Mesenchymal stem cell (in vitro differentiated cells and primary cell): ENCODE measurements around the gene ANKK1.

ENCODE experiments used
- DNase-seq: peaks from one replicate; pipeline ENCODE4 v3.0.0-alpha.2; 2013
- H2AFZ ChIP-seq: one replicate; pipeline ENCODE4 v1.6.1; 2013; ENCODE audit warnings: low read depth, mild to moderate bottlenecking, control low read depth, inconsistent platforms, low read length, moderate library complexity
- H2AK5ac ChIP-seq: 2 replicates; pipeline ENCODE4 v1.6.1; 2013; ENCODE audit warnings: low read length, moderate library complexity, mild to moderate bottlenecking, inconsistent platforms; ENCODE audit not compliant: severe bottlenecking
- H2BK120ac ChIP-seq: one replicate; pipeline ENCODE4 v1.6.1; 2013; ENCODE audit warnings: low read depth, mild to moderate bottlenecking, inconsistent platforms, low read length, moderate library complexity
- H2BK12ac ChIP-seq, 2 experiments: one replicate each; pipeline ENCODE4 v1.6.1; 2013; ENCODE audit warnings: inconsistent platforms in 2 of 2, low read length in 2 of 2, mild to moderate bottlenecking in 2 of 2, moderate library complexity in 2 of 2, control low read depth in 1 of 2
- H2BK15ac ChIP-seq: one replicate; pipeline ENCODE4 v1.6.1; 2013; ENCODE audit warnings: mild to moderate bottlenecking, low read depth, inconsistent platforms; ENCODE audit not compliant: poor library complexity, severe bottlenecking
- H2BK5ac ChIP-seq: 2 replicates; pipeline ENCODE4 v1.6.1; 2013; ENCODE audit warnings: low read depth, mild to moderate bottlenecking, low read length, control low read depth, inconsistent platforms; ENCODE audit not compliant: poor library complexity, severe bottlenecking
- H3K14ac ChIP-seq, 2 experiments: one replicate each; pipeline ENCODE4 v1.6.1; 2013; ENCODE audit warnings: inconsistent platforms in 2 of 2, low read length in 2 of 2, control low read depth in 1 of 2, mild to moderate bottlenecking in 1 of 2, moderate library complexity in 1 of 2
- H3K18ac ChIP-seq, 2 experiments: one replicate each; pipeline ENCODE4 v1.6.1; 2013; ENCODE audit warnings: inconsistent platforms in 2 of 2, low read length in 2 of 2, control low read depth in 1 of 2, low read depth in 1 of 2, mild to moderate bottlenecking in 1 of 2
- H3K23ac ChIP-seq, 2 experiments: one replicate each; pipeline ENCODE4 v1.6.1; 2013; ENCODE audit warnings: inconsistent platforms in 2 of 2, low read length in 2 of 2, mild to moderate bottlenecking in 2 of 2, moderate library complexity in 2 of 2, control low read depth in 1 of 2
- H3K27ac ChIP-seq: 2 replicates; pipeline ENCODE4 v1.5.1; 2013; ENCODE audit warnings: mild to moderate bottlenecking, moderate library complexity, low read length, control low read depth, inconsistent platforms; ENCODE audit not compliant: poor library complexity, severe bottlenecking
- H3K27me3 ChIP-seq, 2 experiments: 2 replicates each; pipeline versions ENCODE4 v1.6.1 to v1.7.0; 2013; ENCODE audit warnings: low read length in 2 of 2, mild to moderate bottlenecking in 2 of 2, moderate library complexity in 2 of 2, control low read depth in 1 of 2, inconsistent platforms in 1 of 2; ENCODE audit not compliant: control insufficient read depth in 1 of 2, insufficient read depth in 1 of 2
- H3K36me3 ChIP-seq, 2 experiments: 2 replicates each; pipeline versions ENCODE4 v1.6.1 to v1.7.0; 2013; ENCODE audit warnings: low read length in 2 of 2, control low read depth in 1 of 2, inconsistent platforms in 1 of 2, low read depth in 1 of 2, mild to moderate bottlenecking in 1 of 2; ENCODE audit not compliant: insufficient read depth in 2 of 2, control insufficient read depth in 1 of 2
- H3K4ac ChIP-seq, 2 experiments: one replicate each; pipeline ENCODE4 v1.6.1; 2013; ENCODE audit warnings: inconsistent platforms in 2 of 2, low read length in 2 of 2, mild to moderate bottlenecking in 2 of 2, moderate library complexity in 2 of 2, control low read depth in 1 of 2, low read depth in 1 of 2
- H3K4me1 ChIP-seq: 2 replicates; pipeline ENCODE4 v1.6.1; 2013; ENCODE audit warnings: low read depth, low read length, control low read depth; ENCODE audit not compliant: control insufficient read depth, insufficient read depth
- H3K4me2 ChIP-seq: 2 replicates; pipeline ENCODE4 v1.6.1; 2013; ENCODE audit warnings: low read length, mild to moderate bottlenecking, inconsistent platforms; ENCODE audit not compliant: poor library complexity, severe bottlenecking
- H3K4me3 ChIP-seq, 2 experiments: 2 replicates each; pipeline versions ENCODE4 v1.5.1 to v1.7.0; 2013; ENCODE audit warnings: low read length in 2 of 2, mild to moderate bottlenecking in 2 of 2, control low read depth in 1 of 2, low read depth in 1 of 2; ENCODE audit not compliant: insufficient read depth in 1 of 2
- H3K79me1 ChIP-seq: replicated peaks from 2 replicates; pipeline ENCODE4 v1.6.1; 2013; ENCODE audit warnings: mild to moderate bottlenecking, control low read depth, low read length, inconsistent platforms; ENCODE audit not compliant: poor library complexity, severe bottlenecking
- H3K9ac ChIP-seq: 2 replicates; pipeline ENCODE4 v1.7.0; 2013; ENCODE audit warnings: mild to moderate bottlenecking, low read length, moderate library complexity
- H3K9me3 ChIP-seq: 2 replicates; pipeline ENCODE4 v1.7.0; 2013; ENCODE audit warnings: mild to moderate bottlenecking, low read length; ENCODE audit not compliant: control insufficient read depth
- H4K8ac ChIP-seq: one replicate; pipeline ENCODE4 v1.6.1; 2013; ENCODE audit warnings: inconsistent platforms, mild to moderate bottlenecking, low read length, moderate library complexity
- H4K91ac ChIP-seq: one replicate; pipeline ENCODE4 v1.6.1; 2013; ENCODE audit warnings: mild to moderate bottlenecking, low read length, inconsistent platforms
- WGBS: methylation state at CpG from one replicate; pipeline ENCODE4 v1.1.7; 2013; ENCODE audit warnings: mixed read lengths; 5-methylcytosine and 5-hydroxymethylcytosine counted together

ANKK1 gene

GRCh38 chr11:113435190-113435968 is 47.8 kb downstream of the ANKK1 start:
- H3K4me3 ChIP-seq: no peak overlapping the region
- no peaks in the 10 kb centered on the region for H3K79me1 ChIP-seq
- no peak overlapping the region for H2AK5ac ChIP-seq
- no peak overlapping the region for H3K9ac ChIP-seq
- H2BK15ac ChIP-seq: no peak overlapping the region
- H3K23ac ChIP-seq: no peak overlapping the region
- H3K4me2 ChIP-seq: no peak overlapping the region
- 80% methylated on average over 8 of the region's 8 CpGs for WGBS
- H3K4me1 ChIP-seq: no peaks in the 10 kb centered on the region
- H3K27ac ChIP-seq: no peak overlapping the region
- H3K18ac ChIP-seq: no peak overlapping the region
- H4K8ac ChIP-seq: no peak overlapping the region
- H3K27me3 ChIP-seq: peaks cover 0 to 46% of the 10 kb centered on the region in 2 experiments
- no peak overlapping the region for H3K4ac ChIP-seq
- H3K9me3 ChIP-seq: no peaks in the 10 kb centered on the region
- no peak overlapping the region for H2BK5ac ChIP-seq
- H3K14ac ChIP-seq: no peak overlapping the region
- no peak overlapping the region for H2BK12ac ChIP-seq
- DNase-seq: no peak
- H2AFZ ChIP-seq: no peak overlapping the region
- H3K36me3 ChIP-seq: no peaks in the 10 kb centered on the region
- no peak overlapping the region for H2BK120ac ChIP-seq
- H4K91ac ChIP-seq: no peak overlapping the region

GRCh38 chr11:113436672-113437252 is 49.2 kb downstream of the ANKK1 start:
- Histone ChIP-seq H3K4me2 (no peak overlapping the region), H3K27ac (no peak overlapping the region), H3K4me1 (no peaks in the 10 kb centered on the region), H3K79me1 (no peaks in the 10 kb centered on the region), H2BK5ac (no peak overlapping the region), H3K23ac (no peak overlapping the region), H2AK5ac (no peak overlapping the region), H2BK120ac (no peak overlapping the region), H2AFZ (no peak overlapping the region), H3K4me3 (no peak overlapping the region), H4K8ac (no peak overlapping the region), H2BK12ac (no peak overlapping the region), H4K91ac (no peak overlapping the region), H3K36me3 (no peaks in the 10 kb centered on the region), H3K9ac (no peak overlapping the region), H3K27me3 (peaks cover 0 to 50% of the 10 kb centered on the region in 2 experiments), H3K14ac (no peak overlapping the region), H3K9me3 (no peaks in the 10 kb centered on the region), H2BK15ac (no peak overlapping the region), H3K4ac (no peak overlapping the region), H3K18ac (no peak overlapping the region)
- WGBS: 69% methylated on average over 4 of the region's 6 CpGs
- DNase-seq: no peak

GRCh38 chr11:113440816-113441215 is 53.2 kb downstream of the ANKK1 start:
- no peak overlapping the region for H2AFZ ChIP-seq
- H3K4me3 ChIP-seq: no peak overlapping the region
- no peak overlapping the region for H3K27ac ChIP-seq
- H3K4me1 ChIP-seq: no peaks in the 10 kb centered on the region
- no peak overlapping the region for H3K4me2 ChIP-seq
- no peak overlapping the region for H3K4ac ChIP-seq
- no peaks in the 10 kb centered on the region for H3K9me3 ChIP-seq
- no peak overlapping the region for H3K18ac ChIP-seq
- no peak overlapping the region for H4K8ac ChIP-seq
- H2BK15ac ChIP-seq: no peak overlapping the region
- peaks cover 0 to 61% of the 10 kb centered on the region in 2 experiments for H3K27me3 ChIP-seq
- H2BK5ac ChIP-seq: no peak overlapping the region
- H4K91ac ChIP-seq: no peak overlapping the region
- H2BK12ac ChIP-seq: no peak overlapping the region
- DNase-seq: no peak
- H3K79me1 ChIP-seq: no peaks in the 10 kb centered on the region
- H3K36me3 ChIP-seq: no peaks in the 10 kb centered on the region
- no peak overlapping the region for H2BK120ac ChIP-seq
- H2AK5ac ChIP-seq: no peak overlapping the region
- WGBS: 91% methylated on average over 2 of the region's 2 CpGs
- H3K14ac ChIP-seq: no peak overlapping the region
- H3K9ac ChIP-seq: no peak overlapping the region
- H3K23ac ChIP-seq: no peak overlapping the region

GRCh38 chr11:113444502-113445123 is 57.0 kb downstream of the ANKK1 start:
- Histone ChIP-seq H2BK15ac (no peak overlapping the region), H3K4me3 (no peak overlapping the region), H2BK120ac (no peak overlapping the region), H3K4me1 (no peaks in the 10 kb centered on the region), H3K79me1 (no peaks in the 10 kb centered on the region), H3K4me2 (no peak overlapping the region), H2AK5ac (no peak overlapping the region), H3K9ac (no peak overlapping the region), H3K36me3 (no peaks in the 10 kb centered on the region), H2BK5ac (no peak overlapping the region), H3K18ac (no peak overlapping the region), H3K23ac (no peak overlapping the region), H3K14ac (no peak overlapping the region), H3K4ac (no peak overlapping the region), H3K9me3 (no peaks in the 10 kb centered on the region), H2BK12ac (no peak overlapping the region), H4K91ac (no peak overlapping the region), H2AFZ (no peak overlapping the region), H3K27me3 (peaks cover 0 to 62% of the 10 kb centered on the region in 2 experiments), H4K8ac (no peak overlapping the region), H3K27ac (no peak overlapping the region)
- 85% methylated on average over 7 of the region's 7 CpGs for WGBS
- no peak for DNase-seq
